GM20000 (cell line): ENCODE measurements around the gene IQCK.

ENCODE experiments used
- DNase-seq: peaks from one replicate; pipeline ENCODE4 v3.0.0; 2012; ENCODE audit warnings: low spot score
- CTCF ChIP-seq: IDR thresholded peaks from 2 replicates; pipeline ENCODE4 v1.5.1; 2012; ENCODE audit warnings: mild to moderate bottlenecking, control low read depth; ENCODE audit errors: extremely low read depth, missing control alignments

IQCK gene

GRCh38 chr16:19883296-19883965 lies 165.4 kb downstream of the IQCK start:
- TF ChIP-seq CTCF = no peak
- DNase-seq = no peak

- no peak for DNase-seq
- TF ChIP-seq CTCF = no peak
These were observed 166.0 kb downstream of the IQCK start for GRCh38 chr16:19883966-19884485.

GRCh38 chr16:19884611-19885450 lies 166.8 kb downstream of the IQCK start, which contains the start of gene GPRC5B:
GPRC5B (minus strand) TSS chr16:19884848; CDS start chr16:19872845, 12,003 bp downstream.
- DNase-seq = peak; percentile 77
- TF ChIP-seq CTCF = no peak

- TF ChIP-seq CTCF = no peak
- no peak for DNase-seq
These were observed 167.5 kb downstream of the IQCK start for GRCh38 chr16:19885451-19886072.

GRCh38 chr16:19886073-19886941 lies 168.2 kb downstream of the IQCK start:
- DNase-seq = peak; percentile 80
- TF ChIP-seq CTCF = peak; percentile 99

- no peak for DNase-seq
- TF ChIP-seq CTCF = no peak
These were observed 170.8 kb downstream of the IQCK start for GRCh38 chr16:19888834-19889233.
